Left ventricle myocardium inferior (tissue), 1 donor: ENCODE data around the gene ZNF281. TPM values are rescaled to one million over a fixed set of nuclear protein-coding genes. Genes with fewer than 3 reads are reported as not detected.

Experiments used
- DNase-seq: peaks from one replicate; pipeline ENCODE4 v3.0.0-alpha.2; 2020
- H3K27ac ChIP-seq: fragments of 200-600 bp; replicated peaks from 2 replicates; pipeline ENCODE4 v1.8.0; 2021
- H3K27me3 ChIP-seq: fragments of 200-600 bp; 2 replicates; pipeline ENCODE4 v1.8.0; 2021; ENCODE audit warnings: low read depth
- H3K36me3 ChIP-seq: fragments of 200-600 bp; 2 replicates; pipeline ENCODE4 v1.8.0; 2021
- H3K4me1 ChIP-seq: fragments of 200-600 bp; 2 replicates; pipeline ENCODE4 v1.8.0; 2021
- H3K4me3 ChIP-seq: fragments of 200-600 bp; 2 replicates; pipeline ENCODE4 v1.8.0; 2021; ENCODE audit warnings: mild to moderate bottlenecking, moderate library complexity
- H3K9me3 ChIP-seq: fragments of 200-600 bp; replicated peaks from 2 replicates; pipeline ENCODE4 v1.8.0; 2021
- CTCF ChIP-seq: fragments of 200-600 bp; IDR thresholded peaks from 2 replicates; pipeline ENCODE4 v1.8.0; 2021; ENCODE audit warnings: antibody characterized with exemption, mild to moderate bottlenecking, borderline replicate concordance
- intact Hi-C: fragments of 100-400 bp; cut with micrococcal nuclease; formaldehyde crosslinking; loops from one replicate; pipeline ENCODE4 v1.11.0; 2022
- total RNA-seq: library from RNA; stranded (reverse); fragmentation: NEBNext Ultra II Directional; extraction: Animal tissue kit (Norgen Biotek cat#: 25700); gene quantifications from one replicate; pipeline ENCODE4 v1.2.1, GENCODE V29; 2021
- donor health status: DM: no; HTN: yes; CAD: no; lungs with severe emphysema.

The ZNF281 gene
- total RNA-seq, 1 donor from 2014 or later, result 8.3 TPM

- no peaks in the 10 kb centered on the region for H3K36me3 ChIP-seq
These were observed 23.4 kb downstream of the ZNF281 start for GRCh38 chr1:200386416-200386815.

GRCh38 chr1:200384818-200385390, 24.9 kb downstream of the ZNF281 start:
- intact Hi-C loops, result no loop called here
- Histone ChIP-seq H3K36me3 (no peaks in the 10 kb centered on the region), H3K4me1 (no peaks in the 10 kb centered on the region), H3K9me3 (no peaks in the 10 kb centered on the region), H3K27ac (no peak overlapping the region), H3K4me3 (no peak overlapping the region), H3K27me3 (no peaks in the 10 kb centered on the region)
- no peak for DNase-seq
- TF ChIP-seq CTCF, result no peak

More at GRCh38 chr1:200386416-200386815, 23.4 kb downstream of the ZNF281 start:
- Histone ChIP-seq H3K9me3 (no peaks in the 10 kb centered on the region), H3K4me3 (no peak overlapping the region), H3K4me1 (no peaks in the 10 kb centered on the region), H3K27me3 (no peaks in the 10 kb centered on the region), H3K27ac (no peak overlapping the region)
- intact Hi-C loops, result no loop called here
- no peak for TF ChIP-seq CTCF
- no peak for DNase-seq

- Histone ChIP-seq H3K36me3 (no peaks in the 10 kb centered on the region), H3K4me1 (no peaks in the 10 kb centered on the region), H3K27me3 (no peaks in the 10 kb centered on the region), H3K9me3 (no peaks in the 10 kb centered on the region), H3K4me3 (no peak overlapping the region), H3K27ac (no peak overlapping the region)
- no peak for TF ChIP-seq CTCF
- intact Hi-C loops, result no loop called here
- no peak for DNase-seq
These were observed 28.4 kb downstream of the ZNF281 start for GRCh38 chr1:200381256-200381984.

DNA sequence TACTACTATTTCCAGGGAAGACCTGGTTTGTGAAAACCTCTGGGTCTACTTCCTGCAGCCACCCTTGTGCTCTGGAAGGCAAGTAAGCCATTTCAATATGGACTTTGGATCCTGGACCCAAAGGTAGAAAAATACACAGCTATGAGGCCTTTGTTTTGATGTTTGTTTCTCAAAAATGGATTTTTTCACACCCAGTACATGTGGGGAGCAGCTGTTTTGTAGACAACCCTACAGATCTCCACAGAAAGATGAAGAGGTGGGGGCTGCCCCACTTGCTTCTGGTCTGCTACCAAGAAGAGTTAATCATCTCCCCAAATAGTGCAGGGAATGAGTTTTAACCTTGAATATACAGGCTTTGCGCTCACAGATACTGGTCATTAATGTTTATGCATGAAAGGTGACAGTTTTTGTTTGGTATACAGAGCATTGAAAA, 29.2 kb downstream of the ZNF281 start:
- no peaks in the 10 kb centered on the region for H3K27me3 ChIP-seq
- TF ChIP-seq CTCF, result no peak
- H3K27ac ChIP-seq, result no peak overlapping the region
- H3K9me3 ChIP-seq, result no peaks in the 10 kb centered on the region
- no peak overlapping the region for H3K4me3 ChIP-seq
- no peaks in the 10 kb centered on the region for H3K4me1 ChIP-seq
- intact Hi-C loops, result no loop called here
- H3K36me3 ChIP-seq, result no peaks in the 10 kb centered on the region
- no peak for DNase-seq

DNA sequence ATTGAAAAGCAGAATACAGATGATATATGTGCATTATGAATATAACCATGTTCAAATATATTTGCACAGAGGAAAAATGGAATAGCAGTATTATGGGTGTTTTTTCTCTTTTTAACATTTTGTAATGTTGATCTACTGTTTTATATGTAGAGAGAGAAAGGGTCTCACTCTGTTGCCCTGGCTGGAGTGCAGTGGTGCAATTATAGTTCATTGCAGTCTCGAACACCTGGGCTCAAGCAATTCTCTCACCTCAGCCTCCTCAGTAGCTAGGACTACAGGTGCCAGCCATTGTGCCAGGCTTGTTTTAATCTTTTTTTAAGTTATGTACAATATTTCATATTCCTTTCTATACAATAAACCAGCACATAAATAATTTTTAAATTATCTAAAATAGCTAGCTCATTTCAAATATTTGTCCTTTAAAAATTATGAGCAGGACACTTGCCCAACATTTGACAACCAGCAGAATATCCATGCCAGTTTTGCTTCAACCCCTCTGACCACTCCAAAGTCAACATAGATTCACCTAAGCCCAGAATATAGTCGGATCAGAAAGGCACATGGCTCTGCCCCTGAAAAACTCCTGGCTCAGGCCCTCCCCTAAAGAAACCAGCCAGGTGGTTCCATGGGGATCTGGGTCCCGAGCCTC, 29.8 kb downstream of the ZNF281 start:
- DNase-seq, result no peak
- Histone ChIP-seq H3K27ac (no peak overlapping the region), H3K27me3 (no peaks in the 10 kb centered on the region), H3K9me3 (no peaks in the 10 kb centered on the region), H3K4me3 (no peak overlapping the region), H3K36me3 (no peaks in the 10 kb centered on the region), H3K4me1 (no peaks in the 10 kb centered on the region)
- TF ChIP-seq CTCF, result no peak
- intact Hi-C loops, result no loop called here
